T-helper 2 cell treated with Interferon-gamma antibody and Interleukin-4, amounts not matched to agents 100 ng/mL and 5 ng/mL, for 36 hours (primary cell): ENCODE results near the gene CFAP97D2. TPM values are rescaled to one million over a fixed set of nuclear protein-coding genes. Genes with fewer than 3 reads are reported as not detected.
"Not testable (repeated sequence)": the region's sequence is repeated elsewhere in the genome, so short reads cannot be mapped to it uniquely, and the experiment has no call there.

Source experiments
- intact Hi-C: fragments of 100-400 bp; cut with micrococcal nuclease; formaldehyde crosslinking; loops from one replicate; pipeline ENCODE4 v1.15.1; 2023
- total RNA-seq: library from RNA; stranded (reverse); gene quantifications from 2 replicates; pipeline ENCODE4 v1.2.3, GENCODE V29; 2022

CFAP97D2 gene
- 0.18 TPM in 1 of 2 replicates, not detected in the other for total RNA-seq

- intact Hi-C loops: no loop called here
These were observed at the start of gene CFAP97D2 for GRCh38 chr13:114179087-114179658. Gene CFAP97D2 (plus strand): TSS chr13:114179257. CDS start chr13:114179331, 74 bp downstream.

- intact Hi-C loops: loop anchor here (1.0 to 2.0 kb wide), 2 partner anchors 13 to 61 kb away; no protein-coding TSS in a partner anchor
These were observed 49.4 kb upstream of the CFAP97D2 start for GRCh38 chr13:114129649-114130062.

GRCh38 chr13:114130131-114130836 is 48.8 kb upstream of the CFAP97D2 start:
- intact Hi-C loops: no loop called here

GRCh38 chr13:114130837-114131582 is 48.0 kb upstream of the CFAP97D2 start:
- intact Hi-C loops: loop anchor here (1.0 kb wide), 1 partner anchor 17 kb away; no protein-coding TSS in a partner anchor

DNA sequence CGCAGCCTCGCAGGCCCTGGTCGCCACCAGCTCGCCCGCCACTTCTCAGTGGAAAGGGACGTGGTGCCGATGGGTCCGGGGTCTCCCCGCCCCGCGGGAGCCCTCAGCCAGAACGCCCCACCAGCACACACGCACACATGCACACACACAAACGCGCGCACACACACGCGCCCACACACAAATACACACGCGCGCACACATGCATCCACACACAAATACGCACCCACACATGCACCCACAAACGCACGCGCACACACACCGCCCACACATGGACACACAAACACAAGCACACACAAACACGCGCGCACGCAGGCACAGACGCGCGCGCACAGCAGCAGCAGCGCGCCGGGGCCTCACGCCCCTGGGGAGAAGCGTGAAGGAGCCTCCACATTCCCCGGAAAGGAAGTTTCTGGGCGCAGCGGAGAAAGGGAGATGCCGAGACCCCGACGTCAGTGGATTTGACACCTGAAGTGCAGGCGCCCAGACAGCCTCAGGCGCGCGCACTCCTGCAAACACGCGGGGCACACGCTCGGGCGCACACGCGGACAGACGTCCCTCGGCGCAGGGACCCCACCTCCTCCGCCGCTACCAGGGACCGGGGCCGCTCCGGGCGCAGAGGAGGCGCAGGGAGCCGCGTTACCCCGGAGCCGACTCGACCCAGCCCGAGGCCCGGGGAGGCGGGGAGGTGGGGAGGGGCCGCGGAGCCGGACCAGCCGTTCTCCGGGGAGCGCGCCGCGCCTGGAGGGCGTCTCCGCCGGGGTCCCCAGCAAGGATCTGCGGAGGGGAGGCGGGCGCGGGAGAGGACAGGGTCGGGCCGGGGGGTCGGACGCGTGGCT is 47.3 kb upstream of the CFAP97D2 start:
- intact Hi-C loops: loop anchor here (1.0 kb wide), 1 partner anchor 16 kb away; no protein-coding TSS in a partner anchor

DNA sequence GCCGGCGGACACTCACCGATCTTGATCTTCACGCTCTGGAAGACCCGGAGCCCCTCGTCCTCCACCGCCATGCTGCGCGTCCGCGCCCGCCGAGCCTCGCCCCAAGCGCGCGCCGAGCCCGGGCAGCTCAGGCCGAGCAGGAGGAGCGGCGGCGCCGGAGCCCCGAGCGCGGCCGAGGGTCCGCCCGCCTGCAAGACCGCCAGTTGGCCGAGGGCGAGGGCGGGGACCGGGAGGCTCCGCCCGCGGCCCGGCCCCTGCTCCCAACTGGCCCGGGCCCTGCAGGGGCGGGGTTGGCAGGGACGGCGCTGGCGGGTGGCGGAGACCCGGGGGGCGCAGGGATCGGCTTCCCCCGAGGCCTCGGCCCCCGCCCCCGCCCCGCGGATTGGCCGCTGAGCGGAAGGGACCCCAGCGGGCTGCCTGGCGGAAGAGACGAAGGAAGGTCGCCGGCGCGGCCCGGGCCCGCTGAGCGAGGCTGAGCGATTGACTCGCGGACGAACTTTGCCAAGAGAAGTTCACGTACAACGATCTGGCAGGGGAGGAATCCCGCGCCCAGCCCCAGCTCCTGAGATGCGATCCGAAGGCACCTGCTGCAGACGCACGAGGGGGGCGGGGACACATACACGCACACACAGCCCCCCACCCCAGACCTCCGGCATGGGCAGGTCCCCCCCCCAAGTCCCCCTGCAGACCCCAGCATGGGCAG is 46.5 kb upstream of the CFAP97D2 start, which contains the start of gene RASA3:
TSS of gene RASA3 (minus strand) at position 205 of the 703 bp plus-strand sequence. CDS start at position 71, 134 bp downstream.
- intact Hi-C loops: no loop called here

DNA sequence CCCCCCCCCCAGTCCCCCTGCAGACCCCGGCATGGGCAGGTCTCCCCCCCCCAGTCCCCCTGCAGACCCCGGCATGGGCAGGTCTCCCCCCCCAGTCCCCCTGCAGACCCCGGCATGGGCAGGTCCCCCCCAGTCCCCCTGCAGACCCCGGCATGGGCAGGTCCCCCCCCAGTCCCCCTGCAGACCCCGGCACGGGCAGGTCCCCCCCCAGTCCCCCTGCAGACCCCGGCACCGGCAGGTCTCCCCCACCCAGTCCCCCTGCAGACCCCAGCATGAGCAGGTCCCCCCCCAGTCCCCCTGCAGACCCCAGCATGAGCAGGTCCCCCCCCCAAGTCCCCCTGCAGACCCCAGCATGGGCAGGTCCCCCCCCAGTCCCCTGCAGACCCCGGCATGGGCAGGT is 45.9 kb upstream of the CFAP97D2 start:
- intact Hi-C loops: not testable (repeated sequence)

DNA sequence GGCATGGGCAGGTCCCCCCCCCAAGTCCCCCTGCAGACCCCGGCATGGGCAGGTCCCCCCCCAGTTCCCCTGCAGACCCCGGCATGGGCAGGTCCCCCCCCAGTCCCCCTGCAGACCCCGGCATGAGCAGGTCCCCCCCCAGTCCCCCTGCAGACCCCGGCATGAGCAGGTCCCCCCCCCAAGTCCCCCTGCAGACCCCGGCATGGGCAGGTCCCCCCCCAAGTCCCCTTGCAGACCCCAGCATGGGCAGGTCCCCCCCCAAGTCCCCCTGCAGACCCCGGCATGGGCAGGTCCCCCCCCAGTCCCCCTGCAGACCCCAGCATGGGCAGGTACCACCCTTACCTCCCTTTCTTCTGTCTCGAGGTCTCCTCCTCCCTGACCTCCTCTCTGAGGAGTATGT is 45.5 kb upstream of the CFAP97D2 start:
- intact Hi-C loops: not testable (repeated sequence)

GRCh38 chr13:114134111-114134943 is 44.7 kb upstream of the CFAP97D2 start:
- intact Hi-C loops: no loop called here

GRCh38 chr13:114134944-114135610 is 44.0 kb upstream of the CFAP97D2 start:
- intact Hi-C loops: no loop called here

GRCh38 chr13:114135731-114136171 is 43.3 kb upstream of the CFAP97D2 start:
- intact Hi-C loops: no loop called here

GRCh38 chr13:114136576-114136975 is 42.5 kb upstream of the CFAP97D2 start:
- intact Hi-C loops: no loop called here

GRCh38 chr13:114140131-114140905 is 38.7 kb upstream of the CFAP97D2 start:
- intact Hi-C loops: no loop called here

GRCh38 chr13:114140906-114141250 is 38.2 kb upstream of the CFAP97D2 start:
- intact Hi-C loops: no loop called here

DNA sequence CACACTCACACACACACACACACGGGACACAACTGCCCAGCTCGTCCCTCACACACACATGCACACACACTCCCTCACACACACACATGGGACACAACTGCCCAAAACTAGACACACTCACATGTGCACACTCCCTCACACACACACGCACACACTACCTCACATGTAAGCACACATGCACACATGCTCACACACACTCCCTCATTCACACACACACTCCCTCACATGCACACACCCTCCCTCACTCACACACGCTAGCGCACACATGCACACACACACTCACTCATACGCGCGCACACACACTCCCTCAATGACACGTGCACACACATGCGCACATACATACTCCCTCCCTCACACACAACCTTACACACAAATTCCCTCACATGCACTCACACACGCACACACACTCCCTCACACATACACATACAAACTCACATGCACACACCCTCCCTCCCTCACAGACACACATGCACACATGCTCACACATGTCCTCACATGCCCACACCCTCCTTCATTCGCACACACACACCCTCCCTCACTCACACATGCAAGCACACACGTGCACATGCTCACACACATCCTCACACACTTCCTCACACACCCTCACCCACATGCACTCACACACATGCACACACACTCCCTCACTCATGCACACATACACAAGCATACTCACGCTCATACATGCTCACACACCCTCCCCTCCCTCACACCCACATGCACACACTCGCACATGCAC is 37.6 kb upstream of the CFAP97D2 start:
- intact Hi-C loops: no loop called here

GRCh38 chr13:114142137-114142550 is 36.9 kb upstream of the CFAP97D2 start:
- intact Hi-C loops: loop anchor here (1.0 to 2.0 kb wide), 2 partner anchors 13 to 85 kb away; no protein-coding TSS in a partner anchor
